Measurements from ENCODE around the gene ATAD3A. TPM values are rescaled to one million over a fixed set of nuclear protein-coding genes. Genes with fewer than 3 reads are reported as not detected.

ATAD3A gene
- total and polyA plus RNA-seq, 9 of the 15 experiments (the other 6 are each of a cell fraction or from before 2014, with no cell fraction given), result 0.10 to 173 (median 36.7) TPM

- TF ChIP-seq THRB (CRISPR knock-in tag; conservative IDR thresholded peaks at IDR 0.05), result 0 out of 2 replicates have a peak, but pooled peaks have one; percentile 62
- TF ChIP-seq PBX2 (CRISPR knock-in tag; IDR thresholded peaks at IDR 0.05; ENCODE audit: low read depth), result no peak
- no peak for TF ChIP-seq PBX2 (tag; conservative IDR thresholded peaks at IDR 0.05; ENCODE audit: low read depth)
- peak; percentile 98 for TF ChIP-seq POLR2A (conservative IDR thresholded peaks at IDR 0.05)
- TF ChIP-seq PHTF2 (CRISPR knock-in tag; IDR thresholded peaks at IDR 0.05), result 0 out of 2 replicates have a peak, but pooled peaks have one; percentile 50
- no peak for TF ChIP-seq U2AF2 (optimal IDR thresholded peaks at IDR 0.05; ENCODE audit: low read depth, low read length)
- TF ChIP-seq ZNF263 (CRISPR knock-in tag; IDR thresholded peaks at IDR 0.05; ENCODE audit: borderline replicate concordance), result peak; percentile 55
- TF ChIP-seq ZNF354B (CRISPR knock-in tag; IDR thresholded peaks at IDR 0.05), result no peak
- no peak for TF ChIP-seq CBX8 (IDR thresholded peaks at IDR 0.05; ENCODE audit: borderline replicate concordance, extremely low read depth, low read depth, low read length, poor library complexity, severe bottlenecking)
- TF ChIP-seq ZBTB7A (IDR thresholded peaks at IDR 0.05; ENCODE audit: borderline replicate concordance, control insufficient read depth, low read depth, low read length), result peak; percentile 90; the same call in 1 of the 2 replicates
- no peak for TF ChIP-seq ZNF551 (CRISPR knock-in tag; IDR thresholded peaks at IDR 0.05)
- peak; percentile 100 for TF ChIP-seq CXXC5 (CRISPR knock-in tag; IDR thresholded peaks at IDR 0.05)
- no peak for TF ChIP-seq ZNF174 (CRISPR knock-in tag; IDR thresholded peaks at IDR 0.05)
- no peak for TF ChIP-seq CAMTA2 (CRISPR knock-in tag; conservative IDR thresholded peaks at IDR 0.05)
- TF ChIP-seq NR2F6 (CRISPR knock-in tag; IDR thresholded peaks at IDR 0.05), result no peak
- no peak for TF ChIP-seq ZNF280A (IDR thresholded peaks at IDR 0.05; ENCODE audit: low read depth, partially characterized antibody)
- TF ChIP-seq CHD4 (IDR thresholded peaks at IDR 0.05; ENCODE audit: insufficient read depth, insufficient replicate concordance, low read depth, low read length, poor library complexity, severe bottlenecking), result no peak
- peak; percentile 68; the same call in 1 of the 2 replicates for TF ChIP-seq RNF2 (IDR thresholded peaks at IDR 0.05)
- TF ChIP-seq NCOR1 (IDR thresholded peaks at IDR 0.05), result 0 out of 2 replicates have a peak, but pooled peaks have one; percentile 8
- TF ChIP-seq TCF3 (CRISPR knock-in tag; IDR thresholded peaks at IDR 0.05), result no peak
- TF ChIP-seq CBFA2T2 (conservative IDR thresholded peaks at IDR 0.05), result no peak
- peak; percentile 83; the same call in 1 of the 2 replicates for TF ChIP-seq TCF7 (IDR thresholded peaks at IDR 0.05; ENCODE audit: borderline replicate concordance)
- TF ChIP-seq NR2C2 (CRISPR knock-in tag; IDR thresholded peaks at IDR 0.05), result peak; percentile 80; the same call in 1 of the 2 replicates
- TF ChIP-seq NR2C2 (tag; IDR thresholded peaks at IDR 0.05), result peak; percentile 90
These were observed 63.0 kb downstream of the ATAD3A start, which contains the start of gene SSU72 (continued) for GRCh38 chr1:1574721-1575537.

Data from K562 (cell line).